Rectal smooth muscle tissue (tissue), 1 donor: ENCODE results near the gene MACROD2.

Experiments used
- H3K27ac ChIP-seq: one replicate; pipeline ENCODE4 v1.7.0; 2013; ENCODE audit warnings: low read depth, low read length, inconsistent platforms
- H3K27me3 ChIP-seq: one replicate; pipeline ENCODE4 v1.7.0; 2013; ENCODE audit warnings: low read length; ENCODE audit not compliant: control insufficient read depth, insufficient read depth
- H3K36me3 ChIP-seq: one replicate; pipeline ENCODE4 v1.7.0; 2013; ENCODE audit warnings: low read length; ENCODE audit not compliant: control insufficient read depth, insufficient read depth
- H3K4me1 ChIP-seq: one replicate; pipeline ENCODE4 v1.7.0; 2013; ENCODE audit warnings: low read length; ENCODE audit not compliant: control insufficient read depth, insufficient read depth
- H3K4me3 ChIP-seq: one replicate; pipeline ENCODE4 v1.7.0; 2013; ENCODE audit warnings: low read length
- H3K9ac ChIP-seq: one replicate; pipeline ENCODE4 v1.7.0; 2013; ENCODE audit warnings: low read length

Gene MACROD2

DNA sequence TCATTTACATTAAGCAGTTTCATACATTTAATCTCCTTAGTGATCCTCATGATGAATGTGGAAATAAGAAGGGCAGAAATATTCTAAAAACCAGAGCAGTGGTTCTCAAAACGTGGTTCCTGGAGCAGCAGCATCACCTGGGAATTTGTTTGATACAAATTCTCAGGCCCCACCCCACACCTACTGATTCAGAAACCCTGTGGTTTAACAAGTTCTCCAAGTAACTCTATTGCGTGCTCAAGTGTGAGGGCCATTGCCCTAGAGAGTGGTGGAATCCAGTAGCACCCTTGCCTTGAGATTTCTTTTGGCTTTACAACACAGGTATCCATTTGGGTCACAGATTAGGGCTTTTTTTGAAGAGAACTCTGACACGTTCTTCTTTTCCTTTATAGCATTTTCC, 696.7 kb downstream of the MACROD2 start:
- H3K27ac ChIP-seq, result no peak overlapping the region
- H3K4me3 ChIP-seq, result no peak overlapping the region
- H3K4me1 ChIP-seq, result no peaks in the 10 kb centered on the region
- no peaks in the 10 kb centered on the region for H3K27me3 ChIP-seq
- H3K9ac ChIP-seq, result no peak overlapping the region
- no peaks in the 10 kb centered on the region for H3K36me3 ChIP-seq

DNA sequence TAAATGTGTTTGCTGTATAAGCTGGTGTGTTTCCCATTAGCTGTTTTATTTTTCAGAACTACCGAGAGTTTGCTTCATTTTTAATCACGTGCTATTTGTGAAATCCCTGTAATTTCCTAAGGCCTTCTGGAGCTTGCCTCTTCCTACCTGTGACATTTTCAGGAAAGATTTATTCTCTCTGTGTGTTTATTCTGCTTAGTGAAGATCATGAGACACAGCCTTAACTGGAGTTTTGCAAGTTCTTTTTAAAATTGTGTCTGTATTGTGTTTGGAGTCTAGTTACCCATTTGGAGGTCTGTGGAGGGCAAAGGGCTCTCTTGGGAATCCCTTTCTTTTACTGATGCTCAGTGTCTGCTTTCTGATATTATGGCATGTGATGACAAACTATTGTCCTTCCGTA, 701.2 kb downstream of the MACROD2 start:
- Histone ChIP-seq H3K27ac (no peak overlapping the region), H3K4me3 (no peak overlapping the region), H3K4me1 (no peaks in the 10 kb centered on the region), H3K9ac (no peak overlapping the region), H3K27me3 (no peaks in the 10 kb centered on the region), H3K36me3 (no peaks in the 10 kb centered on the region)

DNA sequence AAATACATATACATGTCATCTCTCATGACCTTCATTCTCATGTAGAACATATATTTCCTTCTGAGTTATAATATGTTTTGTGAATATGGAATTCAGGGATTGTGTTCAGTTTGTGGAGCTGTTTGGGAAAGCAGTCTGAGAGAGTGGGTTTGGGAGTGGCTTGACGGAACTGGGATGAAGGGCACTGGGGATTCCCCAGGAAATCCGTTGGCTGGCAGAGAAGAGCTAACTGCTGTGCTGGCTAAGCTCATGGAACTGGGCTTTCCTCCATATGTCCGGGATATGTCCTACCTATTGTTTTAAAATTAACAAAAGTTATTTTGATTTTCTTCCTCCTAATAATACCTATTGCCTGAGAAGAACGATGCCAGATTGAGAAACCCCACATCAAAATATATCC, 701.6 kb downstream of the MACROD2 start:
- no peak overlapping the region for H3K4me3 ChIP-seq
- no peaks in the 10 kb centered on the region for H3K4me1 ChIP-seq
- H3K27me3 ChIP-seq, result no peaks in the 10 kb centered on the region
- no peak overlapping the region for H3K27ac ChIP-seq
- no peaks in the 10 kb centered on the region for H3K36me3 ChIP-seq
- no peak overlapping the region for H3K9ac ChIP-seq

DNA sequence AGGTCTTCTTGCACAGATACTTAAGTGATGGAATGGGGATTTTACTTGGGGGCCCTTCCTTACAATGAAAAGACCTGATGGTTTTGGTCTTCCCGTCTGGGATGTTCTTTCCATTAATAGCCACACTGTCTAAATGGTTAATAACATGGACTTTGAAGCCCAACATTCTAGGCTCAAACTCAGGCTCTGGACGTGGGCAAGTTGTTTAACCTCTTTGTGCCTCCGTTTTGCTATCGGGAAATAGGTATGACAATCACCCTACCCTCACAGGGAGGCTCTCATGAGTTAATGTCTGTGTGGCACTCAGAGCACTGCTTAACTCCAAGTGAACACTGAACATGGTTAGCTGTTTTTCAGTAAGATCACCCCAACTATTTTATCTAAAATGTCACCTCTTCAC, 702.8 kb downstream of the MACROD2 start:
- H3K36me3 ChIP-seq, result no peaks in the 10 kb centered on the region
- H3K27me3 ChIP-seq, result no peaks in the 10 kb centered on the region
- no peak overlapping the region for H3K4me3 ChIP-seq

DNA sequence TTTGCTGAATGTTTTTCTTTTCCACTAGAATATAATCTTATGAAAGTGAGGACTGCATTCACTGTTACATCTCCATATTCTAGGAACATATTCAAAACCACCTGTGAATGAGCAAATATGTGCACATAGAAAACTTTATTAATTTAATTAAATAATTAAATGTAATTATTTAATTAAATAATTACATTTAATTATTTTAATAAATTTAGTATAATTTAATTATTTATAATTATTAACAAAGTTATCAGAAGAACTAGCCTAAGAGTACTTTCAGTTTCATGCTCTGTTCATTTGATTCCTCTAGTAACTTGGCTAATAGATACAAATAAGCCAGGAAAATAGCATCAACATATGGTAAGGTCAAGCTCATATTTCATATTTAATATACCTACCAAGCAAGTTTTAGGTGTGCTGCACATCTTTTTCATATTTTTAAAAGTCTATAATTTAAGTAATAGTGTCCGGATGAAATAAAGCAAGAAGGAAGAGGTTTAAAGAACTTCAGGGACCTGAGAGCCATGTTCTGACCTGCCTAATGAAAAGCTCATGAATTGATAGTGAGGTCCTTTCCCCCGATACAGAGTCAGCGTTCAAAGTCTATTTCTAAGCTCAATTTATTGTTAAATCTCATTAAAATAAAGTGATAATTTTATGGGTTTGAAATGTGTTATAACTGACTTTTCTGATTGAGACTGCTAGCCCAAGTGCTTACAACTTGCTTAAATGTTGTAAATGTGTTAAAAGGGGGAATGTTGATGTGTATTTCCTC, 703.5 kb downstream of the MACROD2 start:
- Histone ChIP-seq H3K27ac (no peak overlapping the region), H3K4me3 (no peak overlapping the region), H3K4me1 (no peaks in the 10 kb centered on the region), H3K27me3 (no peaks in the 10 kb centered on the region), H3K9ac (no peak overlapping the region), H3K36me3 (no peaks in the 10 kb centered on the region)

More for the DNA sequence above, 702.8 kb downstream of the MACROD2 start:
- Histone ChIP-seq H3K9ac (no peak overlapping the region), H3K4me1 (no peaks in the 10 kb centered on the region), H3K27ac (no peak overlapping the region)

DNA sequence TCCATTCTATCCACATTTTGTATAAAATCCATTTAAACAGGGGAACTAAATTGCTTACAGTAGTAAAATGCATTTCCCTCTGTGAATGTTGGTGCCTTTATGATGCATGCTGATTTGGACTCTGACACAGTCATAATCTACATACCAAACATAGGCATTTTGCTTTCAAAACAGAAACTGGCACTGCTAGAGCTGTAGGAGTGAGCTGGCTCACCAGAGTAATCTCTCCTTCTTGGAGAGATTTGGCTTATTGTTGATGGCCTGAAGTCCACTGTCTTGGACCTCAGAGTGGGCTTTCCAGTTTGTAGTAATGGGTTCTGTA, 705.3 kb downstream of the MACROD2 start:
- H3K27ac ChIP-seq, result no peak overlapping the region
- H3K27me3 ChIP-seq, result no peaks in the 10 kb centered on the region
- H3K4me1 ChIP-seq, result no peaks in the 10 kb centered on the region
- peak overlapping the region; percentile 30 for H3K4me3 ChIP-seq
- H3K9ac ChIP-seq, result no peak overlapping the region
- no peaks in the 10 kb centered on the region for H3K36me3 ChIP-seq

DNA sequence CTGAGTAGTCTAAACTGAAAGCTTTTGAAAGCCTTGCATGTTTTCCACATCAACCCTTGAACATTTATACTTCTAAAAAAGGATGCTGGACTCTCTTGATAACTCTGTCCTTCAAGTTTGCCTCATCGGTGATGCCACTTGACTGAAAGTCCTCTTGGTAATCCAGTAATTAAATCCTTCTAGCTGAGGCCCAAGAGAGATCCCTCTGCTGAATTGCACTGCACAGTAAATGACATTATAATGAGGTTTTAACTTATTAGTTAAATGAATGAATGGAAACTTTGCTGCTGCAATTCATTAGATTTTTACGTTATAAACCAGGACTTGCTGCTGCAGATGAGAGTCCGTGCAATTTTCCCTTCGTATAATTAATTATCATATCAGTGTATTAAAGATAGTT, 706.0 kb downstream of the MACROD2 start:
- Histone ChIP-seq H3K36me3 (no peaks in the 10 kb centered on the region), H3K27me3 (no peaks in the 10 kb centered on the region), H3K4me3 (no peak overlapping the region), H3K9ac (no peak overlapping the region), H3K27ac (no peak overlapping the region), H3K4me1 (no peaks in the 10 kb centered on the region)

DNA sequence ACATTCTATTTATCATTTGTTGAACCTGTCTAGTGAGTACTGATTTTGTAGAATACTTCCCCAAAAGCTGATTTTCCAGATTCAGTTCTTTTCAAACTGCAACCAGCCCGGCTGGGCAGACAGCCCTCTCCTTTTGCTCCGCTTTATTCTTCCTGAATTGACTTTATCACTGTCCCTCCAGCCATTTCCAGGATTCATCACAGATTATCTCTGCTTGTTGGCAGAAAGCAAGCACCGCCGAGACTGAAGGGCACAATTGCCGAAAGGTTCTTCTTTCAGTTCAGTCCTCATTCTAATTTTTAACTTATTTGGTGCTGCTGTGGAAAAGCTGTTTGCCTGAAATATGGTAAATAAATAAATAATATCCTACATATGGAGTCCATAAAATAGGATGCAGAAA, 711.2 kb downstream of the MACROD2 start:
- Histone ChIP-seq H3K4me1 (no peaks in the 10 kb centered on the region), H3K27ac (no peak overlapping the region), H3K4me3 (no peak overlapping the region), H3K27me3 (no peaks in the 10 kb centered on the region), H3K36me3 (no peaks in the 10 kb centered on the region), H3K9ac (no peak overlapping the region)

DNA sequence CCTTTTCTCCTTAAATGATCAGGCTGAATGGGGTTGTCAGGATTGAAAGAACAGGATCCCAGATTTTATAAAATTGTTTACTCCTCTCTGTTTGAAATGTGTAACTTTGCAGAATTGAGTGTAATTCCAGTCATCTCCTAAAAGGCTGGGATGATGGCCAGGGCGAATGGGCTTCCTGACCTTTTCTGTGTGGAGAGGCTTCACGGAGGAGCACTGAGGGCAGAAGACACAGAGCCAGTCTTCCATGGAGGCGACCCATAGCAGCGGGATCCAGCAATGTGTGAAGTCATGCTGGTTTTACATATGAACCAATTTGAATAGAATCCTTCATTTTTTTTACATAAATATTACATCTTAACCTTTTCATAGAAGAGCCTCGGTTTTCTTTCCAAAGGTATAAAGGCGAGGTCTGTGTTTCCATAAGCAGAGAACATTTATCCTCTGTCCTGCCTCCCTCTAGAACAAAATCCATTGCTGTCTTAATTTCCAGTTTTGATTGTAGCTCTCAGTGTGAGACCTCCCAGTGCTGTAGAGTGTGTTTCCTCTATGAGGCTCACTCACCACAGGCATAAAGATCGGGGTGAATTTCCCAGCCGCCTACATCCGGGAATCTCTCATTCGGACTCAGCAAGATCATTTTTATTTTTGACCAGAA, 711.8 kb downstream of the MACROD2 start:
- H3K27me3 ChIP-seq, result no peaks in the 10 kb centered on the region
- no peak overlapping the region for H3K27ac ChIP-seq
- H3K4me1 ChIP-seq, result peaks cover under 1% of the 10 kb centered on the region
- no peak overlapping the region for H3K9ac ChIP-seq
- no peaks in the 10 kb centered on the region for H3K36me3 ChIP-seq
- no peak overlapping the region for H3K4me3 ChIP-seq

DNA sequence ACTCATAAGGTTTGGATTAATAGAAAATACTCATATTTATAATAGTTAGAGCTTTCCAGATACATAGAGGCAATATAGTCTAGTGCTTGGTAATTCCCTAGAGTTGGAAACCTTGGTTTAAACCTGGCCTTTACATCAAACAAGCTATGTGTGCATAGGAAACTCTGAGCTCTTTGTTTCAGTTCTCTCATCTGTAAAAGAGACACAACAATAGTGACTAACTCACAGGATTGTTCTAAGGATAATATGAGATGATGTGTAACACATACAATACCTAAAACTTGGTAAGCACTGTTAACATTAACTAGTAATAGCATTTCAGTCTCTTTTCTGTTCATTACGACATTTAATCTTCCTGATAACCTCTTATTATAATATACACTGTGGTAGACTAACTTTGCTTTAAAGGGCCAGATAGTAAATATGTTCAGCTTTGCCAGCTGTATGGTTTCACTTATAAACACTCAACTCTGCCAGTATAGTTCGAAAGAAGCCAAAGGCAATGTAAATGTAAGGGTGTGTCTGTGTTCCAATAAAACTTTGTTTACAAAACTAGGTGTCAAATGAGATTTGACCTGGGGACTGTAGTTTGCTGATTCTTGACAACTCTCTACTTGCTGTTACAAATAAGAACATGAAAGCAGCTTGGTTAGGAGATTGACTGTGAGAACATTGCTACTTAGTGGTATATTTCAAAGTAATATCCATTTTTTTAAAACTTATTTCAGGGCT, 712.7 kb downstream of the MACROD2 start:
- H3K9ac ChIP-seq, result no peak overlapping the region
- no peak overlapping the region for H3K4me3 ChIP-seq
- H3K27ac ChIP-seq, result no peak overlapping the region

DNA sequence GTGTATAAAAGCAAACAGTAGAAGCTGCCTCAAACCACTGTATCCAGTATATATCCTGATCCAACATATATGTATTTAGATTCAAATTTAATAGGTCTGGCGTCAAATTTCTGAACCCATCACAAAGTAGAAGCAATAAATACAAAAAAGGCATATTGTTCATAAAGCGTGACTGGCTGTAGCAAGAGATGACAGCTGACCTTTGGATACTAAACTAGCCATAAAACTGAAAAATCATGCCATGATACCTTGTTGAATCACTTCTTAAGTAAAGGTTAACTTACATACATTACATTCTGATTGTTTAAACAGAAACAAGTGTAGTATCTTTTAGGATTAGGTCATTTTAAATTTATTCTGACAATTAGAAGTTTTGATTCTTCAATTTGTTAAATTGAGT, 714.1 kb downstream of the MACROD2 start:
- Histone ChIP-seq H3K4me3 (no peak overlapping the region), H3K4me1 (peaks cover 3% of the 10 kb centered on the region), H3K9ac (no peak overlapping the region), H3K27ac (no peak overlapping the region), H3K36me3 (no peaks in the 10 kb centered on the region), H3K27me3 (no peaks in the 10 kb centered on the region)

More for the DNA sequence above, 712.7 kb downstream of the MACROD2 start:
- Histone ChIP-seq H3K27me3 (no peaks in the 10 kb centered on the region), H3K4me1 (peaks cover 3% of the 10 kb centered on the region), H3K36me3 (no peaks in the 10 kb centered on the region)

DNA sequence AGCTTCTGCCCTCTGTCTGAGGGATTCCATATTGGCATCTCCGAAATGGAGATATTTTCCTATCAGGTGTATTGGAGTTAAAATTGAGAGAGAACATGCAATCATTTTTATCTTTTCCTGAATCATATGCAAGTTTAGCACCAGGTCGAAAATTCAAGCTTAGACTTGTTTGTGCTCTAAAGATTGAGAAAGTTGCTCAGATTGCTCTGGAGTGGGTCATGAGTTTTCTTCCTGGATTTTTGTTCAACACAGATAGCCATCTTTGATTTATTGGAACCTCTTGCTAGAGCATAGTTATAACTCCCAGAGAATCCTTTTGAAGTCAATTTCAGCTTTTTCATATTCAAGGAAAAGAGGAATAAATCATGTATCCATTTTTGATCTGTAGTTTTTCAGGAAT, 715.6 kb downstream of the MACROD2 start:
- H3K9ac ChIP-seq, result no peak overlapping the region
- H3K4me3 ChIP-seq, result no peak overlapping the region
- H3K4me1 ChIP-seq, result peaks cover 3% of the 10 kb centered on the region
- no peak overlapping the region for H3K27ac ChIP-seq
- H3K36me3 ChIP-seq, result no peaks in the 10 kb centered on the region
- H3K27me3 ChIP-seq, result no peaks in the 10 kb centered on the region
